VCaP (cell line): ENCODE measurements around the gene TTLL10.

Experiments used
- H3K27ac ChIP-seq: fragments of 450-650 bp; 2 replicates; pipeline ENCODE4 v1.5.1; 2017
- TF ChIP-seq, protein P1 (sequence below): fragments of 450-650 bp; conservative IDR thresholded peaks from 2 replicates; pipeline ENCODE4 v1.5.1; 2017; ENCODE audit warnings: mild to moderate bottlenecking, moderate library complexity

TTLL10 gene

DNA sequence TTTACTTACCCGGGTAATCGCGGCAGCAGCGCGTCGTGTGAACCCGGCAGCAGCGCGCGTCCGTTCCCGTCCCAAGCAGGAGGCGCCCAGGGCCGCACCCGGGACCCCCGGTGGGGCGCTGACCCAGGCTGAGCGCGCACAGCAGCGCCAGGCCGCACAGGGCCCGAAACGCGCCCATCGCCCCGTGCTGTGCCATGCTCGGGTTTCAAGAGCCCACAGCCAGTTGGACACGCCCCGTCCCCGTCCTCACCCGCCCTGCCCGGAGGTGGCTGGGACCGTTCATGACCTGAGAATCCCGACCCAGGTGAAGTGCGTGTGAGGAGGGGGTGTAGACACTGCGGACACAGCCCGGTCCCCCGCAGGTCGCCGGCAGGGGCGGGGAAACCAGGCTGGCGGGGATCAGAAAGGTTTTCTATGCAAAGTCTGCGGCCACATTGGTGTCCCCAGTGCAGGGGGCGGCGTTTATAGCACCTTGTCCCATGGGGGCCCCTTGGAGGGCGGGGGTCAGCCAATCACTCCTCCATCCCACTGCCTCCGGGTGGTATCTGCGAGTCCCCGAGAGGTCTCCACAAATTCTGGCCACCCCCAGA lies 32.8 kb downstream of the TTLL10 start, which contains the start of gene TNFRSF18:
TNFRSF18 (minus strand) TSS at position 217 of the 590 bp plus-strand sequence; CDS start at position 196, 21 bp downstream.
- TF ChIP-seq, protein P1, sequence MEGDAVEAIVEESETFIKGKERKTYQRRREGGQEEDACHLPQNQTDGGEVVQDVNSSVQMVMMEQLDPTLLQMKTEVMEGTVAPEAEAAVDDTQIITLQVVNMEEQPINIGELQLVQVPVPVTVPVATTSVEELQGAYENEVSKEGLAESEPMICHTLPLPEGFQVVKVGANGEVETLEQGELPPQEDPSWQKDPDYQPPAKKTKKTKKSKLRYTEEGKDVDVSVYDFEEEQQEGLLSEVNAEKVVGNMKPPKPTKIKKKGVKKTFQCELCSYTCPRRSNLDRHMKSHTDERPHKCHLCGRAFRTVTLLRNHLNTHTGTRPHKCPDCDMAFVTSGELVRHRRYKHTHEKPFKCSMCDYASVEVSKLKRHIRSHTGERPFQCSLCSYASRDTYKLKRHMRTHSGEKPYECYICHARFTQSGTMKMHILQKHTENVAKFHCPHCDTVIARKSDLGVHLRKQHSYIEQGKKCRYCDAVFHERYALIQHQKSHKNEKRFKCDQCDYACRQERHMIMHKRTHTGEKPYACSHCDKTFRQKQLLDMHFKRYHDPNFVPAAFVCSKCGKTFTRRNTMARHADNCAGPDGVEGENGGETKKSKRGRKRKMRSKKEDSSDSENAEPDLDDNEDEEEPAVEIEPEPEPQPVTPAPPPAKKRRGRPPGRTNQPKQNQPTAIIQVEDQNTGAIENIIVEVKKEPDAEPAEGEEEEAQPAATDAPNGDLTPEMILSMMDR = no peak
- H3K27ac ChIP-seq = peak within 1 kb of the TSS; percentile 65; the same call in 1 of the 2 replicates

DNA sequence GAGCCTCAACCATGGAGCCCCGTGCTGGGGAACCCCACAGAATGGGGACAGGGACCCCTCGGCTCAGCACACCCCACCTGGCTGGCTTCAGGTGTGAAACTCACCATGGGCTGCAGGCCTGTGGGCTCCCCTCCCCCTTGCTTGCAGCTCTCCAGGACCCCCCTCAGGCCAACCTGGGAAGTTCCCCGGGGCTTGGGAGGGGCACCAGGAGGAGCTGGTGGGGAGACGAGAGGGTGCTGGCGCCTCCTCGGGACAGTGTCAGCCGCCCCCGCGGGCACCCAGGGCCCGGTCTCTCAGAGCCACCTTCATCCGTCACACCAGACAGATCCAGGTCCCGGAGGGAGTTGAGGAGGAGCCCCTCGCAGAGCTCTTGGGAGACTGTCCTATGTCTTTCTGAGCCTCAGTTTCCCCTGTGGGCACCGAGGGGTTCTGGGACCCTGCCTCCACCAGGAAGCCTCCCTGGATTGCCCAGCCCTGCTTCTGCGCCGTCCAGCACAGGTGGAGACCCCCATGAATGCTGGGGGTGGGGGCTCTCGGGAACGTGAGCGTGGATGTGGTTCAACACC lies 33.4 kb downstream of the TTLL10 start:
- H3K27ac ChIP-seq = peak overlapping the region; percentile 65; the same call in 1 of the 2 replicates
- TF ChIP-seq, protein P1 = peak; percentile 32

DNA sequence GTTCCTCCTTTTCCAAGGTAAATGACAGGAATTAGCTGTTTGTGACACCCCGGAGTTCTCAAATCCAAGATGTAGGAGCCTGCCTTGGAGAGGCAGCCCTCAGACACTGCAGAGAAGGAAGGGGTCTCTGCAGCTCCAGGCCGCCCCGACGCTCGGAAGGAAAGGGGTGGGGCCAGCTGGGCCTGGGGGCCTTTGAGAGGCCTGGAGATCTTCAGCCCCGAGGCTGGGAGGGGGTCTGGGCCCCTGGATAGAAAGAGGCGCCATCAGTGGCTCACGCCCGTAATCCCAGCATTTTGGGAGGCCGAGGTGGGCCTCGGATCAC lies 33.9 kb downstream of the TTLL10 start:
- TF ChIP-seq, protein P1 = no peak

DNA sequence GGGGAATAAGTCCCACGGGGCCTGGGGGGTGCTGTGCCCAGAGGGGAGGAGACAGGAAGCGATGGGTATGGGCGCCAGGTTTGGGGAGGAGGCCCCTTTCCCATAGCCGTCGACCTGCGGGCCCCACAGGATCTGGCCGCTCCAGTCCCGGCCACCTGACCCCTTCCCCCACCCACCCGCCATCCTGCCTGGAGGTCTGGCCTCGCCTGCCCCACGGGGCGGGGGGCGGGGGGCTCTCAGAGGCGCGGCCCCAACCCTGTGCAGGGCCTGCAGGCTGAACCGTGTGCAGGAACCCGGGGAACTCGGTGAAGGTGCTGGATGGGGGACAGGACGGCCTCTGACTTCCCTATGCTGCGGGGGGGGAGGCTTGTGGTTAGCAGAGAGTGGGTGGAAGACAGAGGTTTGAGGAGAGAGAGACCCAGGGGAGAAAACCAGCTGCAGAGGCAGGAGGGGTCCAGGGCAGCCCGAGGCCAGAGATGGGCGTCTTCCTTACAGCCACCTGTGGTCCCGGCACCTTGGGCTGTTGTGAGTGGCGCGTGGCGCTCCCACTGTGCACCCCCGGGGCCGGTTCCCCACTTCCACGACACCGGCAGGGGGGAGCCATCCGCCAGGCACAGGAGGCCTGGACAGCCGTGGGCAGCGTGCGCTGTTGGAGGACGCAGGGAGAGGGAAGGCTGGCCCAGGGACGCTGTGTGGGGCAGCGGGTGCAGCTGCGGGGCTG lies 35.2 kb downstream of the TTLL10 start:
- TF ChIP-seq, protein P1 = no peak
- no peak overlapping the region for H3K27ac ChIP-seq

More for the DNA sequence above, 33.9 kb downstream of the TTLL10 start:
- H3K27ac ChIP-seq = no peak overlapping the region

DNA sequence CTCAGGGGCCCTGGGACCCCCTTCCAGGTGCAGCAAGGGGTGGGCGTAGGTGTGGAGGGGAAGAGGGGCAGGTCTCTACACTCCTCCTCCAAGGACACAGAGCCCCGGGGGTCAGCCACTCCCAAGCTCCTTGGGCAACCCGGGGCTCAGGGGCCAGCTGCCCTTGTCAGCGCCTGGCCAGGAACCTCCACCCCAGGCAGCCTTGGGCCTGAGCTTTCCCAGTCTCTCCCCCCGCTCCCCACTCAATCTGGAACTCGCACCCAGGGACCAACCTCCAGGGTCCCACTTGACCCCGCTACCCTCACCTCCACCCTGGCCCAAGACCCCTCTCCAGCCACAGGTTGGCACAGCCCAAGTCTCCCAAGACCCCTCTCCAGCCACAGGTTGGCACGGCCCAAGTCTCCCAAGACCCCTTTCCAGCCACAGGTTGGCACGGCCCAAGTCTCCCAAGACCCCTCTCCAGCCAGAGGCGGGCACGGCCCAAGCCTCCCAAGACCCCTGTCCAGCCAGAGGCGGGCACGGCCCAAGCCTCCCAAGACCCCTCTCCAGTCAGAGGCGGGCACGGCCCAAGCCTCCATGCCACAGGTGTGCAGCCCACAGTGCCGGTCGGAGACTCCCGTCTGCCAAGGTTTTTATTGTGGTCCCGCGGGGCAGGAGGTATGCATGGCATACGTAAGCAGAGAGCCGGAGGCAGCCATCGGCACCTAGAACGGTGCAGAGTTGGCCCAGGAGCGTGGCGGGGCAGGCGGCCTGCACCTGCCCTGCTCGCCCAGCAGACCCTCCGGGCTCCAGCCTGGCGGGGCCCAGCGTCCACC lies 37.3 kb downstream of the TTLL10 start:
- TF ChIP-seq, protein P1 = no peak
- H3K27ac ChIP-seq = no peak overlapping the region

DNA sequence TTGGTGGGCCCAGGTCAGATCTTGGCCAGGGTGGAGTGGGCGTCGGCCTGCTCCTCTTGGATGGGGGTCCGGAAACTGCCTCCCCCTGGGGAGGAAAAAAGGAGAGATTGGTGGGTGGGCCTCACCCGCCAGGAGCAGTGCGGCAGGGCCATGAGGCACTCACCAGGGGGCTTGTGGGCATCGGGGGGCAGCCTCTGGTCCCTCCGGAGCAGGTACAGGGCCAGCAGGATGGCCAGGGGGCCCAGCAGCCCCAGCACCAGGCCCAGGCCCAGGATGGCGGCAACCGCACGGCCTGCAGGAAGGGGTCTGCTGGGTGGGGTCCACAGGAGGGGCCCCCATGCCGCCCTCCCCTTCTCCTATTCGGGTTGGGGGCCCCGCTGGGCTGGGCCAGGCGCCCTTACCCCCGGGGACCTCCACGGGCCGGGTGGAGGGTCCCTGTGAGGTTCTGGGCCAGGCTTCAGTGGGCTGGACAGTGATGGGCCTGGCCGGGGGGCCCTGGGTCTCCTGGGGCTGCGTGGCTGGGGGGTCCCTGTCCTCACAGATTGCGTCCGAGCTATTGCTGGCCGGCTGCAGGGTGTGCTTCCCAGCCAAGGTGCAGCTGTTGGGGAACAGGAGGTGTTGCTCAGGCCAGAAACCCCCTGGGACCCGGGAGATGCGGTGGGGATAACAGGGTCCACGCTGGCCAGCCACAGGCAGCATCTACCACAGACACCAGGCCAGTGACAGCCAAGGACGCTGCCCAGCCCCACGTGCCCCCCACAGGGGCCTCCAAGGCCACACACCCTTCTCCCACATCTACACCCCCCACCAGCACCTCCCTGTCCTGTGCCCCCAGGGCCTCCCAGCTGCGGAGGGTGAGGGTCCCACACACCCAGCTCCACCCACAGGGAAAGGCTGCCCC lies 38.1 kb downstream of the TTLL10 start:
- TF ChIP-seq, protein P1 = no peak
- no peak overlapping the region for H3K27ac ChIP-seq
